Astrocyte of the spinal cord (primary cell): Measurements from ENCODE around the gene TLCD3B.

Experiments
- DNase-seq: peaks from one replicate; pipeline ENCODE4 v3.0.0; 2011; ENCODE audit warnings: low read depth, low spot score
- H3K4me3 ChIP-seq: 2 replicates; pipeline ENCODE4 v1.5.1; 2011; ENCODE audit warnings: low read depth, mild to moderate bottlenecking, low read length, moderate library complexity
- CTCF ChIP-seq: IDR thresholded peaks from 2 replicates; pipeline ENCODE4 v1.5.1; 2012; ENCODE audit warnings: low read depth, mild to moderate bottlenecking, low read length, inconsistent platforms
- in situ Hi-C: cut with HindIII; loops from 2 replicates; pipeline ENCODE4 v1.10.0; 2017; ENCODE audit warnings: low sequenced_read_pairs

TLCD3B gene

GRCh38 chr16:29985271-29985811 lies 45.7 kb downstream of the TLCD3B start:
- TF ChIP-seq CTCF = no peak
- in situ Hi-C loops = no loop called here
- no peak overlapping the region for H3K4me3 ChIP-seq
- DNase-seq = no peak

- TF ChIP-seq CTCF = no peak
- H3K4me3 ChIP-seq = no peak overlapping the region
- DNase-seq = no peak
- in situ Hi-C loops = no loop called here
These were observed 46.3 kb downstream of the TLCD3B start for GRCh38 chr16:29984764-29985147.

GRCh38 chr16:29984137-29984763 lies 46.8 kb downstream of the TLCD3B start:
- no peak overlapping the region for H3K4me3 ChIP-seq
- no peak for DNase-seq
- TF ChIP-seq CTCF = no peak
- in situ Hi-C loops = no loop called here

GRCh38 chr16:29983420-29984136 lies 47.5 kb downstream of the TLCD3B start:
- in situ Hi-C loops = no loop called here
- no peak for TF ChIP-seq CTCF
- no peak for DNase-seq
- no peak overlapping the region for H3K4me3 ChIP-seq

DNA sequence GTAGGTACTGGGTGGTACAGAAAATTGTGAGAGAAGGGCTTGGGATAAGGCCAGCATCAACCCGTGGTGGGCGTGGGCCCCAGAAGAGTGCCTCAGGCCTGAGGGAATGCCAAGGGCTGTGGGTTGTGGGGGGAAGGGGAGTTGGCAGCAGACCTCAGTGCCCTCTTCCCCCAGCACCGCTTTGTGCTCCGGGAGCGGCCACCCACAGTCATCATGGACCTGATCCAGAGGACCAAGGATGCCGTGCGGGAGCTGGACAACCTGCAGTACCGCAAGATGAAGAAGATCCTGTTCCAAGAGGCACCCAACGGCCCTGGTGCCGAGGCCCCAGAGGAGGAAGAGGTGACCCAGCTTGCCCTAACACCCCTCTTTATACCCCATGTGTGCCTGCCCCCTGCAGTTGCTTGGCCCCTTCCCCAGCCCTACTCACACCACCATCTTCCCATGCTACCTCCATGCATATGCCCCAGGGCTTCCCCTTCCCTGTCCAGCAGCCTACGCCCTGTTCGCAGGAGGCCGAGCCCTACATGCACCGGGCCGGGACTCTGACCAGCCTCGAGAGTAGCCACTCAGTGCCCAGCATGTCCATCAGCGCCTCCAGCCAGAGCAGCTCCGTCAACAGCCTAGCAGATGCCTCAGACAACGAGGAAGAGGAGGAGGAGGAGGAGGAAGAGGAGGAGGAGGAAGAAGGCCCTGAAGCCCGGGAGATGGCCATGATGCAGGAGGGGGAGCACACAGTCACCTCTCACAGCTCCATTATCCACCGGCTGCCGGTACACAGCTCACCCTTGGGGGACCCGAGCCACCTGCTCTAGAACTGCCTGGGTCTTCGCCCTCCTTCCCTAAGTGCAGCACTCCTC lies 48.3 kb downstream of the TLCD3B start:
- TF ChIP-seq CTCF = no peak
- in situ Hi-C loops = no loop called here
- DNase-seq = no peak
- no peak overlapping the region for H3K4me3 ChIP-seq

GRCh38 chr16:29978564-29979270 lies 52.4 kb downstream of the TLCD3B start:
- no peak overlapping the region for H3K4me3 ChIP-seq
- no peak for DNase-seq
- in situ Hi-C loops = no loop called here
- no peak for TF ChIP-seq CTCF
